ENCODE measurements around the gene DIPK1A.
A peak's percentile ranks its signal among the peaks of the same experiment; 100 is the strongest.

The DIPK1A gene

DNA sequence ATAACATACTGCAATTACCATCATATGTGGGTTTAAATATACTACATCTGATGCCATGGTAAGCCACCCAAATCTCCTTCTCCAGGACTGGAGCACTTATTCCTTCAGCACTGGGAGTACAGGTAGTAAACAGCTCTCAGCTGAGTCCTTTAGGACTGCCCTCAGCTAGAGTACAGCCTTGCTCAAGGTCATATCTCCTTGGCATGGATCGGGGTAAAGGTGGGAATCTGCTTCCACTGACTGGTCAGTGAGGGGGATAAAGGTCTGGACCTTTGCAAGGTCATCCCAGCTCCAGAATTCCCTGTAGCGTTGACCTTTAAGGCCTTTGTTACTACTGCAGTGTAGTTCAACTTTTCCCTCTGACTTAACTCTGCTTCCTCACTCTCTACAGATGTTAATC, 90.7 kb downstream of the DIPK1A start:
- DNase-seq = no peak

DNA sequence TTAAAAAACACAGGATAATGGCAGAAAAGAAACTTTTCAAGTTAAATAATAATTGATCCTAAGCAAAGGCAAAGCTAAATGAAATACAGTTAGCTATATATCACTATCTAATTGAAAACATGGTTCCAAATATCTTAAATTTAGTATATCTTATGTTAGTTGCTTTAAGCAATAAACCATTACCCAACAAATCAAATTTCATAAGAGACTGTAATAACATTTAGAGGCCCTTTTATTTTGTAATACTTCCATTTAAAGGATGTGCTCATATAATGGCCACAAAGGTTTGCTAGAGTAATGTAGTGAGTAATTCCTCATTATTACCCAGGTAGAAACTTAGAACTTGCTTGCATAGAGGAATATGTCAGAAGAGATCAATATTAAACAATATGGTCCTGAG, 97.1 kb downstream of the DIPK1A start:
- DNase-seq = no peak

DNA sequence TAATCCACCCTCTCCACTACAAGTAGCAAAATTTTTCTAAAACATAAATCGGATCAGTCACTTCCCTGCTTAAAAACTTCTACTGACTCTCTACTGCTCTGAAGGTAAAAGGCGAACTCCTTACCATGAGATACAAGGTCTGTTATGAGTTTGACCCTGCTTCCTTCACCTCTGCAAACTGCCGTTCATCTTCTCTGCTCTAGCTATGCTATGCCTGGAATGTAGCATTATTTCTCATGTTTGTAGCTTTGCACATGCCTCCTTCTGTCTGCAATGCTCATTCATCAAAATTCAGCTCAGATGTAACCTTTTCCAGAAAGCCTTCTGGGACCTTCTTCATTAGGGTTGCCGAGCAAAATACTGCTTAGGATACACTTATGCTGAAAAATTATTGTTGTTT, 98.7 kb downstream of the DIPK1A start:
- no peak for DNase-seq

DNA sequence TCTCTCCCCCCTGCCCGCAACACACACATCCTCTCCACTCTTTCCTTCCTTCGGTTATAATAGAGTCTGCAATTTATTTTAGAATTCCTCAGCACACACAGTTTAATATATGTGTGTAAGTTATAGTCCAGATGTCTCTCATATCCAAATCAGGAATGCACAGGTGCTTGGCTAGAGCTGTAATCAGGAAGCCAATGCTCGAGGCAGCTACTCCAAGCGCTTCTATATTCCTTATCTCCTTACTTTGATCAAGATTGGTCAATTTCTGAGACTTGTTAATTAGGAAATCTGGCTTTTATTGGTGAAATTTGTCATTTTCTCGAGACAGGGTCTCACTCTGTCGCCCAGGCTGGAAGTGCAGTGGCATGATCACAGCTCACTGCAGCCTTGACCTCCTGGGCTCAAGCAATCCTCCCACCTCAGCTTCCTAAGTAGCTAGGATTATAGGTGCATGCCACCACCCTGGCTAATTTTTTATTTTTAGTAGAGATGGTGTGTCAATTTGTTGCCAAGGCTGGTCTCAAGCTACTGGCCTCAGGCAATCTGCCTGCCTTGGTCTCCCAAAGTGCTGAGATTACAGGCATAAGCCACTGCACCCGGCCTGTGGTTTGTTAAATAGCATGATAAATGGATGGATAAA, 101.7 kb downstream of the DIPK1A start:
- no peak for DNase-seq

DNA sequence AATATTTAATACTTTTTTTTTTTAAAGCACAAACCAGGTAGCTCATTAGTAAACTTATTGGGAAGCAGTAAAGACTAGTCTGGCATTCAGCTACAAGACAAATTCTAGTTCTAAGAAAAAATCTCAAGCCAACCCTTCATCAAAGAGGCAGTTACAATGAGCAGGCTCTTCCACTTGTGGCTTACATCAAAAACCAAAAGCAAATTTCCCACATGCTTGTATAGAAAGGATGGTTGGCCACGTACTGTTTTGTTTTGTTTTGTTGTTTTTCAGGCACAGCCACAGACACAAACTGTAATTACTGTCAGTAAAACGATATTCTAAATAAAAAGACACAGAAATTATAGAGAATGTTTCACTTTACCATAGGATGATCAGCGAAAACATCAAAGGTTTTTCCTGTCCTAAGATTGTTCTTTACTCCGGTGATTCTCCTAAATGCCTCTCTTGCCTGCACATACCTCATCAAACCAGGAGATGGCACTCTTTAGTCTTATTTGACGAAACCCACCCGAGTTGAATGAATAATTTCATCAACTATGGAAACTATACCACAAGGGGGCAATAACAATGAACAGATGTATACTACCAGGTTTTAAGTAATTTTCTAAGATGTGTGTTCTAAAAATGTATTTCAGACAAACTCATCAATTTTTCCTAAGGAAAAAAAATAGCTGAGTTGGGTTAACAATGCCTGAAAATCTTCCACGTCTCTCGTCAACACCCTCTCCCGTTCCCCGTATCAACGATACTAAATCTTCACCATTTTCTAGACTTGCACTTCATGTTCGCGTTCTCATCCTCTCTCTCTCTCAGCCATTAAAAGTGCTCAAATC, 102.5 kb downstream of the DIPK1A start:
- peak; percentile 71 for DNase-seq

DNA sequence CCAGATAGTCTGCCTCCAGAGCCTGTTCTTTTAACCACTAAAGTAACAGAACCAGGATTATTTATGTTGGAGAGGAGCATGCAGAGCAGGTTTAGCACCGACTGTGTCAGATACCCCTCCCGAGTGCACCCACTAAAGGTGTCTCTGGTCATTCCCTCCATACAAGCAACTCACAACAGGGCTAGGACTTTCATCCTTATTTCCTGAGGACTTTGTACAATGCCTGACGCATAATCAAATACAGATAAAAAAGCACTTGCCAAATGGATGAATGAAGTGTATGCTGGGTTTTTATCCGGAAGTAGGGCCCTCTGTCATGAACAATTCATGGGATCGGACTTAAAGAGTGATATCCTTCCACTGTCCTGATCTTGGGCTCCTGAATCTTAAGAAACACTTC, 103.4 kb downstream of the DIPK1A start:
- no peak for DNase-seq

DNA sequence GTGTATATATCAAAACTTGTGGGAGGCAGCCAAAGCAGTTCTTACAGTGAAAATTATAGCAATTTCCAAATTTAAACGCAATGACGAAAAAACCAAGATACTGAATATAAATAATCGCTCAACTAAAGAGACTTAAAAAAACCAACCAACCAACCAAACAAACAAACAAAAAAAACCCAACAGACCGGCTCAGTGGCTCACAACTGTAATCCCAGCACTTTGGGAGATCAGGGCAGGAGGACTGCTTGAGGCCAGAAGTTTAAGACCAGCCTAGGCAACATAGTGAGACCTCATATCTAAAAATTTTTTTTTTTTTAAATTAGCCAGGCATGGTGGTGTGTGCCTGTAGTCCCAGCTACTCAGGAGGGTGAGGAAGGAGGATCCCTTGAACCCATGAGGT, 106.0 kb downstream of the DIPK1A start:
- no peak for DNase-seq

DNA sequence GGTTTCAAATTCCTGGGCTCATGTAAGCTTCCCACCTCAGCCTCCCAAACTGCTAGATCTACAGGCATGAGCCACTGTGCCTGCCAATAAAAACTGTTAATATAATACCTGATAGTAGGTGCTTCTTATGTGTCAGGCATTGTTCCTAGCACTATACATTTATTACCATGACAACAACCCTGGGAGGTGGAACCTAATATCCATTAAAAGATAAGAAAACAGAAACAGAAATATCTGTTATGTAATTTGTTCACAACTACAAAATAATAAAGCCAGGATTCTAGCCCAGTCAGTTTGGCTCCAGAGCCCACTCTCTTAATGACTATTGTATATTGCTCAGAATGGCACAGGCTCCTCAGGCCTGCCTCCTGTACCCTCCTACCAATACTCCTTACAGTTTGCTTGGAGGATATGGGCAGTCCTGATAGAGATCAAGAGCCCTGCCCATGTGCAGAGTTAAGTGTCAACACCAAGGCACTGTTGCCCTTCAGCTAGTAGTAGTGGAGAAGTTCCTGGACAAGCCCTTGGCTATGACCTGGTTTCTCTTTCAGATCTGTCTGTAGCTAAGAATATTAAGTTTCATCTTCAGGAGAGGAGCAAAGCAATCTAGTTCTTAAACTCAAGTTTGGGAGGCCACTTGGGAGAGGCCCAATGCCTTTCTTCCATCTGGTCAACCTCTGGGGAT, 107.0 kb downstream of the DIPK1A start:
- DNase-seq = no peak

DNA sequence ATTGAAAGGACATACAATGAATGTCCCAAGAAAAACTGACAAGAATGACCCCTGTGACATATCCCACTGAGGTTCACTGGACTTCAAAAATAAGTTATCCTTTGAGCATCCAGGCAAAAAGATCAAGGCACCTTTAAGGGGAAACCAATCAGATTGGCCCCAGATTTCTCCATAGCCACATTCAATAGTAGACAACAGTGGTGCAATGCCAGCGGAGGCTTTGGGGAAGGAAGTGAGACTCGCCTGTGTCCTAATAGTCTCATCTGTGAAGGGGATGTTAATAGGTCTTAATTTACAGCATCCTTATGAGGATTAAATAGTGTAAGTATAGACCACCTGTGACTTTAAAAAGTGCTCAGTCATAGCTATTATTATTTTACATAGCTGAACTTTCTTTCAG, 108.0 kb downstream of the DIPK1A start:
- DNase-seq = no peak

DNA sequence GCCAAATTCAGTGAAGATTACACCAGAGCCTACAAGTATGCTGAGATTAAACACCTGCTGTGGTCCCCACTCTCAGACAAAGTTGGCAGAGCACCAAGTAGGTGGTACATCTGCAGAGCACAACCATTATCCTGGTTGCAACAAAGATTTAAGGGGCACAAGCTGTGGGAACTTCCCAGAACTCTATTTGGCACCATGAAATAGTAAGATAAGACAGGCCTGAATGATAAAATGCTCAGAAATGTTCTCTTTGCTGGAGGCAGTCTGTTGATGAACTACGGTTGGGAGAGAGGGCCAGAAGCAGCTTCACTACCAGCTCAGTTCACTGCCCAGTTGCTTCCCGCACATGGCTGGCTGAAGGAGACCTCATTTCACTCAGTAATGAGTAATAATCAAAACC, 109.5 kb downstream of the DIPK1A start:
- peak; percentile 10 for DNase-seq

DNA sequence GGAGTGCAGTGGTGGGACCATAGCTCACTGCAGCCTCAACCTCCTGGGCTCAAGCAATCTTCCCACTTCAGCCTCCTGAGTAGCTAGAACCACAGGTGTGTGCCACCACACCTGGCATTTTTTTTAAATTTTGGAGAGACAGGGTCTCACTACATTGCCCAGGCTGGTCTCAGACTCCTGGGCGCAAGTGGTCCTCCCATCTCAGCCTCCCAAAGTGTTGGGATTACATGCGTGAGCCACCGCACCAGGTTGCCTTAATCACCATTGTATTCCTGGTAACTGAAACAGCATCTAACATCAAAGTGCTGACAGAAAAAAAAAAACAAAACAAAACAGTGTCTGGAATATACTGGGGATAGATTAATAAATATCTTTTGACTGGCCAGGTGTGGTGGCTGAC, 111.2 kb downstream of the DIPK1A start:
- DNase-seq = no peak

DNA sequence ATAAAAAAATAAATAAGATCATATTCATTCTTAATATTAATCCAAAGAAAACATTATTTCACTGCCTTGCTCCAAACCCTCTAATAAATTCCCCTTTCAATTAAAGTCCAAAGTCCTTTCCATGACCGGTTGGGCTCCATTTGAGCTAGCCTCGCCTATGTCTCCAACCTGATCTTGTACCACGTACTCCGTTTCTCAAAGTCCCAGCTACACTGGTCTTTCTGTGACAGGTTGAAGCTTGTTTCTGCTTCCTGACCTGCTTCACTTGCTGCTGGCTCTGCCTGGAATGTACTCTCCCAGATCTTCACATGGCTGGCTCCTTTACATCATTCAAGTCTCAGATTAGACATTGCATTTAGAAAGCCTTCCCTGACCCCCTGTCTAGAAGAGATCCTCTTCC, 113.1 kb downstream of the DIPK1A start:
- DNase-seq = no peak

DNA sequence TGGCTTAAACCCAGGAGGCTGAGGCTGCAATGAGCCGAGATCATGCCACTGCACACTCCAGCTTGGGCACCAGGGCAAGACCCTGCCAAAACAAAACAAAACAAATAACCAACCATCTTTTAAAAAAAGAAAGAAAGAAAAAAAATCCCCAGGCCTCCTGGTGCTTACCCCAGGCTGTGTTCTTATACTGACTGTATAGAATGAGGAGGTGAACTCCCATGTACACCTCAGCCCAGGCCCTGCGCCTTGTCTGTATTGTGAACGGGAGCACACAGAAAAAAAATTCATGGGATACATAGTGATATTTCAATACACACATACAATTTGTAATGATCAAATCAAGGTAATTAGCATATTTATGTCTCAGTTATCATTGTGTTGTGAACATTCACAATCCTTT, 115.4 kb downstream of the DIPK1A start:
- DNase-seq = no peak

DNA sequence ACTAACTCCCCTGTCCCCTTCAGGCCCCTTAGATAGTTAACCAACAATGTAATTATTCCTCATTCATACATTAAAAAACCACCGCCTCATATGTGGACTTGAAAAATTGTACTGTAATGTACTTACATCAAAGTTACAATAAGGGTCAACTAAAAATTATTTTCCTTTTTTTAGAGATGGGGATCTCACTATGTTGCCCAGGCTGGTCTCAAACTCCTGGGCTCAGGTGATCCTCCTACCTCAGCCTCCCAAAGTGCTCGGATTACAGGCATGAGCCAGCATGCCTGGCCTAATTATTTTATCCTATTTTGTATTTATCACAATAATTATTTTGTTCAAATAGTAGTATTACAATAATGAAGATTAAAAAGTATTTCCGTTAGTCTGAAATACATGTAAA, 116.8 kb downstream of the DIPK1A start:
- DNase-seq = no peak

DNA sequence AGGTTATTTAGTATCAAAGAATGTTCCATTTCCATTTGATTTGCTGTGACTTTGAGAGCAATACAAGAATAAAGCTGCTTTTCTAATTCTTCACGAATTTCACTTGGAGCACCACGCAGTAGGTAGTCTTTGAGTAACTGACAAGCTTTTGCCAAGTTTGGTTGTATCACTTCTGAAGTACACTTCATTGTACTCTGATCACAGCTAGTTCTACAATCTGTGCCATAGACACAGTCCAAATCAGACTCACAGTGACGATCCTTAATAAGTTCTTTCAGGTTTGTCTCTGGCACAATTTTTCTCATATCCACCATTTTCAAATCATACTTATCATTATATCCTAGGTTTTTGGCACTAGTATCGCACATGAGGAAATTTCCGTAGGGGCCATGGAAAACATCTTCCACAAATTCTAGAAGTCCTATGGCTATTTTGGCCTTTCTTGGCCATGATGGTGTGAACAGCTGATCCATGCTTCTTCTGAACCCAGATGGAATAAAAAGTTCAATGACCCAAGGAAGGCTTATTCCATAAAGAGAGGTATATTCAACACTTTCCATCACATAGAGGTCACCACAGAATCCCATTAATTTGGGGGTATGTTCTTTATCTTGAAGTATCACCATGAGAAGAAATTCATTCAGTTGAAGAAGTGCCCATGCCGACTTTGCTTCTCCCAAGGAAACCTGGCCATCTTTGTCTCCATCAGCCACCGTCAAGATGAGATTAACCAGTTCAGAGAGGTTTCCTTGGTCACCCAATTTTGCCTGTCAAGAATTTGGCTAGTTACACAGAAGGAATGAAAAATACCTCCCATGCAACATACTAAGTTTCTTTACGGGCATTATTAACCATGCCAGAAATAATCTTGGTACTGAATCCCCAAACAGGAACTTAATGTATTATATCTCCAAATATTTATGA, 117.6 kb downstream of the DIPK1A start:
- no peak for DNase-seq

DNA sequence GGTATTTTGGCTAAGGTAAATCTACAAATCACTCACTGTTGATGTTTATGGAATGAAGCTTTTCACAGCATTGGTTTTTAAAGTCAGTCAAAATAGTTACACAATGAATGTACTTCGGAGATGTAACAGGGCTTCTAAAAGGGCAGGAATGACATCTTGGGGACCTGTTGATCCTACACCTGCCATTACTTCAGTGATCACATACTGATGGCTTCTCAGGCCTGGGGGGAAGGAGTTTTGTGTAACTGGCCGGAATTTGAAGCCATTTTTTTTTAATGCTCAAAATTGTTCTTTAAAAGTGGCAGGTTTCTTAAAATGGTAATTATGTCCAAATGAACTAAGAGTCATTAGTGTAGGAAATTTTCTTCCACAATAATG, 118.2 kb downstream of the DIPK1A start:
- no peak for DNase-seq

DNA sequence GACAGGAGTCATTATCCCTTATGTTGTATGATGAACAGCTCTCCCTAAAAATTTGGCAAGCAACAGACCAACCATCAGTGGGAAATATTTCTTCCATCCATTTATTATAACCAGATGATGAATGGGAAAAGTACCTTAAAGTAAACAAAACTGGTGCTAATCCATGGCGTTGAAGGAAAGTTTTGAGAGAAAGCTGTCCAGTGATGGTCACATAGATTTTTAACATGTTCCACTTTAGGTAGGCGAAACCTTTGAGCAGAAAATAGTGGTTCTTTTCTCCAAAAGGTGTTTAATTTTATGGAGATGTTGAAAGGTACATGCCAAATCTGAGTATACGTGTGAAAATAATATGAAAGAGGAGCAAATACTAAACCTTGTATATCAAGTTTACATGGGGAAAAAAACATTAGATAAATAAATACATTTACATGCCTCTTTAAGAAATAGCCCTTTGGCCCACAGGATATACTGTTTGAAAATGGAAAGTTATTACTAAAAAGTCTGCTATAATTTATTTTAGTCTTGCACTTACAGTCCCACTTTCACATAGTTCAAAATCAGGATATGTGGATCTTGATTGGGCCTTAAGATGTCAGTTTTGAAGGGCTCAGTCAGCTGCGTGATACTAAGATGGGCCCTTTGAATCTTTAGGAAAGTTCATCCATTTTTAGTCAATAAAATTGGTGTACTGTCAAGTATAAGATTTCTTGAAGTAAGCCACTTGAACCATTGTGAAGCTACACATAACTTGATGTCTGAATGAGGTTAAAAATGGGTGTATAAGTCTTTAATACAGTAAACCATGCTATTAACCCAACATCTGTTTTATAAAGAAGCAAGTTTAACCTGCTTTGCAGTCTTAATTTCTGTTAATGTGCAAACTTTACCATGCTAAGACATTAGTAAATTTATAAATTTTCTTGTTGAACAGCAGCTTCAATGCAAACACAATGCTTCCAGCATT, 118.9 kb downstream of the DIPK1A start:
- DNase-seq = no peak

DNA sequence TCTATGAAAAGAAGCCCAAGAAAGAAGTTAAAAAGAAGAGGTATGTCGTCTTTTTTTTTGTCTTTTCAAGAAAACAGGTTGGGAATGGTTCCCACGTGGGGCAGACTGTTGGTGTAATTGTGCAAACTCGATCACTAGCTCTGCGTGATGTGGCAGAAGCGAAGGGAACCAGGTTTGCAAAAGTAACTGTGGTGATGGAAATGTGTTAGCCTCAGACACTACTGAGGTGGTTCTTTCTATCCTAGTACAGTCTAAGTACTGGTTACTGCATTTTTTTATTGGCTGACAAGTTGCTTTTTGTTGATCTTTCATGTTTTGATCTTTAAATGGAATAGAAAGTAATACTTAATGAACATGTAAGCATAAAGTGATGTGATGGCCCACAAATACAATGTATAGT, 120.7 kb downstream of the DIPK1A start:
- no peak for DNase-seq

DNA sequence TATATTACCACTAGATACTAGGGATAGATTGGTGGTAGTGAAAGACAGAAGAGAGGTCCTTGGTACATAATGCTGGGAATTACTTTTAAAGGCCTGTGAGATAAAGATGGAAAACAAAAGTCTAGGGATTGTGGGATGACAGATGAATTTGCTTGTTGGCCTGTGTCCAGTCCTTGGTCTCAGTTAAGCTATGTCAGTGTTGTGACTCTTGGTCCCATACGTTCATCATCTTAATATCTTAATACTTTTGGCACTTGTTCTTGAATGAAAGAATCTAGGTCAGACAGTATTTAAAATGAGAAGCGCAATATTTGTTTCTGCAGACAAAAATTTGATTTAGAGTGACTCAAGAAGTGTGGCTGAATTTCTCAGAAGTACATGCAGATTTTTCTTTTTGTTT, 121.8 kb downstream of the DIPK1A start:
- no peak for DNase-seq

DNA sequence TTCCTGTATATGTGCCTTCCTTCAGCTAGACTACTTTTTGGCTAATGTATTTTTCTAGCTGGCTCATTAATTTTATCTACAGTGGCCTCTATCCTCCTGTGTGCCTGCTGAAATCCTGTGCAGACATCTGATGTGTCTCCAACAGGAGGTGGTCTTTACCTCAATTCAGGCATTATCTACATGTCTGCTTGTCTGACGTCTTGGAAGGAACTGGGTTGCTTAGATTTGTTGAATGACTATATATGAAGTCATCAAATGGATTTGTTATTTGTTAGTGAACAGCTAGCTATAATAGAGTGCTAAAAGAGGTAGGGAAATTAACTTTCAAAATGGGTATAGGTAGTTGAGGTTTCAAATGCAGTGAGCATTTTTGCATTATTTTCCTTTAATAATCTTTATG, 122.7 kb downstream of the DIPK1A start:
- no peak for DNase-seq

DNA sequence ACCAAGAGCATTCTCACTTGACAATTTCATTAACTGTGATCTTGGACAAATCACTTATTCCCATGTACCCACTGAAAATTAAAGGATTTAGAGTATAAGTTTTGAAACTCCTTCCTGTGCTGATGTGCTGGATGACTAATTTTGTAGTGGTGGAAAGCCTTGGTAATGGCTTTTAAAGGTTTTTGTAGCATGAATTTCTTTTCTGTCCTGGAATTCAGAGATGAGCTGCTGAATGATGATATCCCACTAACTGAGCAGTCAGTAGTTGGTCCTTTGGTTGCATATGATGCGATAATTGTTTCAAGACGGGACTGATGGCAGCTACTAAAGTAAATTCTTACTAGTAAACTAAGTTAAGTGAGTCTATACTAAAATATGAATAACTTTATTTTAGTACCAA, 124.2 kb downstream of the DIPK1A start:
- no peak for DNase-seq

DNA sequence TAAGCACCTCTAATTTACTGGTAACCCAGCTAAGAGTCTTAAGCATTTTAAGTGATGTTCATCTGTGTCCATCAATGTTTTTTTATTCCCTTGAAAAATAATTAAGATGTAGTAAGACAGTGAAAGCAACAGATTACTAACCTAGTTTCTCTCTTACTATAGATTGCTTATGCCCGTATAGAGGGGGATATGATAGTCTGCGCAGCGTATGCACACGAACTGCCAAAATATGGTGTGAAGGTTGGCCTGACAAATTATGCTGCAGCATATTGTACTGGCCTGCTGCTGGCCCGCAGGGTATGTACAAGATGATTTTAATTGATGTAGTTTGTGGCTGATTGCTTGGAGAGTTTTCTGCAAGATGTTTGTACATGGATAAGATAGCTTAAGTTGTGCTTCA, 126.6 kb downstream of the DIPK1A start:
- DNase-seq = no peak

Data from SHP77 treated with DMSO at 0.1 percent for 48 hours (cell line).